Endothelial cell of umbilical vein (primary cell): Measurements from ENCODE around the gene PTPN20. TPM values are rescaled to one million over a fixed set of nuclear protein-coding genes. Genes with fewer than 3 reads are reported as not detected.

Experiments used
- BruUV-seq: library from RNA; stranded (reverse); fragments of 400-500 nt; replicated peaks from 2 replicates; lab custom pipeline; 2021; lab: Mats Ljungman, UMichigan
- CTCF ChIA-PET: fragments of 300-600, 350-600 bp; sonication (Branson Sonifier 250); formaldehyde crosslinking; loops from one replicate; lab custom pipeline; 2021; ENCODE audit warnings: antibody characterized with exemption, inconsistent platforms; lab: Charles Lee
- POLR2A ChIA-PET: fragments of 300-600, 350-600 bp; sonication (Branson Sonifier 250); formaldehyde crosslinking; loops from one replicate; lab custom pipeline; 2021; ENCODE audit warnings: antibody characterized with exemption, inconsistent platforms; lab: Charles Lee
- DNase-seq: peaks from one replicate; pipeline ENCODE4 v3.0.0-alpha.2; 2011; ENCODE audit warnings: low read depth, low spot score
- FAIRE-seq: peaks from 2 replicates; lab custom pipeline; 2011; peaks lifted over from hg19 to GRCh38; lab: Jason Lieb, UNC
- H2AFZ ChIP-seq: 2 replicates; pipeline ENCODE4 v1.6.0; 2012; ENCODE audit warnings: low read depth, low read length, control low read depth, inconsistent platforms
- H3K27ac ChIP-seq: 2 replicates; pipeline ENCODE4 v1.5.1; 2011; ENCODE audit warnings: low read depth, mild to moderate bottlenecking, control low read depth, low read length, moderate library complexity; ENCODE audit not compliant: insufficient read depth
- H3K27me3 ChIP-seq, 2 experiments: 2 replicates each; pipeline versions ENCODE4 v1.6.0 to v1.6.1; 2011; ENCODE audit warnings: low read length in 2 of 2, mixed read lengths in 1 of 2; ENCODE audit not compliant: control insufficient read depth in 2 of 2, insufficient read depth in 2 of 2
- H3K36me3 ChIP-seq, 2 experiments: 2 replicates in 1 of 2; 3 replicates in 1 of 2; pipeline ENCODE4 v1.5.1; 2011; ENCODE audit warnings: low read length in 2 of 2, mild to moderate bottlenecking in 1 of 2, moderate library complexity in 1 of 2; ENCODE audit not compliant: control insufficient read depth in 2 of 2, insufficient read depth in 2 of 2; ENCODE audit errors: extremely low read depth in 1 of 2
- H3K4me1 ChIP-seq: 3 replicates; pipeline ENCODE4 v1.5.1; 2011; ENCODE audit warnings: mild to moderate bottlenecking, low read length; ENCODE audit not compliant: control insufficient read depth, insufficient read depth; ENCODE audit errors: extremely low read depth
- H3K4me2 ChIP-seq: 2 replicates; pipeline ENCODE4 v1.6.1; 2011; ENCODE audit warnings: low read length, control low read depth, mixed read lengths; ENCODE audit not compliant: insufficient read depth
- H3K4me3 ChIP-seq, 3 experiments: fragments of 200-600 bp in 1 of 3; sonication (generic), shearing (Covaris generic) in 1 of 3; replicated peaks in 1 of 3; 2 replicates each; pipeline ENCODE4 v1.5.1; 2011 to 2016; ENCODE audit warnings: control low read depth in 3 of 3, low read length in 3 of 3, mild to moderate bottlenecking in 2 of 3, inconsistent platforms in 1 of 3, low read depth in 1 of 3, moderate library complexity in 1 of 3; ENCODE audit not compliant: insufficient read depth in 1 of 3
- H3K79me2 ChIP-seq: 2 replicates; pipeline ENCODE4 v1.6.0; 2012; ENCODE audit warnings: low read length, inconsistent platforms; ENCODE audit not compliant: control insufficient read depth, insufficient read depth
- H3K9ac ChIP-seq: replicated peaks from 2 replicates; pipeline ENCODE3; 2011; ENCODE audit warnings: low read length, control low read depth; ENCODE audit not compliant: insufficient read depth; ENCODE audit errors: extremely low read depth
- H3K9me1 ChIP-seq: replicated peaks from 3 replicates; pipeline ENCODE4 v1.6.0; 2011; ENCODE audit warnings: mild to moderate bottlenecking, low read length; ENCODE audit not compliant: control insufficient read depth, insufficient read depth; ENCODE audit errors: extremely low read depth
- H3K9me3 ChIP-seq: replicated peaks from 2 replicates; pipeline ENCODE4 v1.5.1; 2012; ENCODE audit warnings: low read length, inconsistent platforms; ENCODE audit not compliant: control insufficient read depth, insufficient read depth
- H4K20me1 ChIP-seq: replicated peaks from 2 replicates; pipeline ENCODE3; 2011; ENCODE audit warnings: mild to moderate bottlenecking, low read length; ENCODE audit not compliant: control insufficient read depth, insufficient read depth; ENCODE audit errors: extremely low read depth
- CTCF ChIP-seq, 2 donors: IDR thresholded peaks; 1 replicate in 1 of 2; 2 replicates in 1 of 2; pipeline ENCODE4 v1.5.1; 2011; ENCODE audit warnings: low read length in 2 of 2, mild to moderate bottlenecking in 2 of 2, moderate library complexity in 2 of 2, control low read depth in 1 of 2, inconsistent platforms in 1 of 2, low read depth in 1 of 2; ENCODE audit not compliant: insufficient read depth in 1 of 2; ENCODE audit errors: extremely low read depth in 1 of 2
- EZH2 ChIP-seq: IDR thresholded peaks from 2 replicates; pipeline ENCODE4 v1.6.1; 2012; ENCODE audit warnings: borderline replicate concordance, low read depth, mild to moderate bottlenecking, moderate library complexity, low read length, inconsistent platforms; ENCODE audit not compliant: severe bottlenecking
- FOS ChIP-seq: IDR thresholded peaks from 2 replicates; pipeline ENCODE4 v1.6.1; 2011; ENCODE audit warnings: mild to moderate bottlenecking, low read length, moderate library complexity, borderline replicate concordance; ENCODE audit not compliant: insufficient read depth
- JUN ChIP-seq: IDR thresholded peaks from 2 replicates; pipeline ENCODE4 v1.6.1; 2011; ENCODE audit warnings: borderline replicate concordance, low read depth; ENCODE audit not compliant: insufficient read length, insufficient read depth
- MAX ChIP-seq: IDR thresholded peaks from 2 replicates; pipeline ENCODE4 v1.6.1; 2011; ENCODE audit not compliant: insufficient read depth, insufficient read length
- POLR2AphosphoS5 ChIP-seq: IDR thresholded peaks from 2 replicates; pipeline ENCODE4 v1.6.1; 2012; ENCODE audit warnings: low read depth, mild to moderate bottlenecking, control low read depth, low read length, moderate library complexity; ENCODE audit not compliant: insufficient read depth
- dilution Hi-C: fragments of 300-500 bp; cut with MboI; formaldehyde crosslinking; loops from one replicate; pipeline ENCODE4 v1.15.0; 2019; ENCODE audit warnings: low sequenced_read_pairs; ENCODE audit not compliant: extremely low pct_ligation_motif_present
- intact Hi-C: fragments of 100-400 bp; cut with micrococcal nuclease; formaldehyde crosslinking; loops from one replicate; pipeline ENCODE4 v1.10.0; 2022
- polyA plus RNA-seq, 4 experiments: library from polyadenylated mRNA; depleted of rRNA in 3 of 4; stranded (reverse) in 3 of 4; unstranded in 1 of 4; fragments of >200 nt; gene quantifications; 2 replicates each; pipeline versions ENCODE4 v1.2.1 to v1.2.3, GENCODE V29; 2011 to 2012; ENCODE audit warnings: missing spikeins in 1 of 4
- total RNA-seq: library from RNA; stranded (reverse); gene quantifications from 2 replicates; pipeline ENCODE4 v1.2.3, GENCODE V29; 2021

The PTPN20 gene
- total and polyA plus RNA-seq, 2 donors (not counting 3 experiments of a cell fraction or from before 2014, with no cell fraction given), result 0.27 TPM; not detected in 1

- CTCF ChIA-PET, result interaction anchor here (0.6 to 2.8 kb wide), 23 partner anchors 8 to 293 kb away, joined by 3 to 192 read pairs (median 5); no protein-coding TSS in a partner anchor
- Histone ChIP-seq H3K9me1 (no peaks in the 10 kb centered on the region), H3K27me3 (no peaks in the 10 kb centered on the region), H2AFZ (no peak overlapping the region), H3K9me3 (no peaks in the 10 kb centered on the region), H3K79me2 (no peaks in the 10 kb centered on the region), H3K9ac (no peak overlapping the region), H3K4me2 (no peak overlapping the region), H4K20me1 (no peaks in the 10 kb centered on the region), H3K36me3 (no peaks in the 10 kb centered on the region), H3K27ac (no peak overlapping the region), H3K4me1 (no peaks in the 10 kb centered on the region), H3K4me3 (no peak overlapping the region)
- no peak for DNase-seq
- POLR2A ChIA-PET, result no interaction called here
- no peak for TF ChIP-seq MAX
- no peak for TF ChIP-seq EZH2
- TF ChIP-seq FOS, result no peak
- TF ChIP-seq POLR2AphosphoS5, result no peak
- dilution Hi-C loops, result no loop called here
- BruUV-seq, result no TSS peak
- intact Hi-C loops, result loop anchor here (1.0 kb wide), 2 partner anchors 265 to 293 kb away; no protein-coding TSS in a partner anchor
- no peak for FAIRE-seq
Measured at GRCh38 chr10:47047127-47047504, 135.9 kb downstream of the PTPN20 start.

GRCh38 chr10:47047577-47048525 lies 136.6 kb downstream of the PTPN20 start:
- Histone ChIP-seq H3K9me1 (no peaks in the 10 kb centered on the region), H3K9me3 (no peaks in the 10 kb centered on the region), H3K4me3 (no peak overlapping the region), H4K20me1 (no peaks in the 10 kb centered on the region), H3K79me2 (no peaks in the 10 kb centered on the region), H3K4me1 (no peaks in the 10 kb centered on the region), H3K9ac (no peak overlapping the region), H3K4me2 (no peak overlapping the region), H3K27ac (no peak overlapping the region), H3K27me3 (no peaks in the 10 kb centered on the region), H3K36me3 (no peaks in the 10 kb centered on the region), H2AFZ (no peak overlapping the region)
- BruUV-seq, result no TSS peak
- dilution Hi-C loops, result no loop called here
- ChIA-PET CTCF (interaction anchor here (0.6 to 2.8 kb wide), 25 partner anchors 8 to 293 kb away, joined by 3 to 192 read pairs (median 4); no protein-coding TSS in a partner anchor), POLR2A (no interaction called here)
- FAIRE-seq, result peak; percentile 79
- intact Hi-C loops, result loop anchor here (1.0 kb wide), 2 partner anchors 264 to 292 kb away; no protein-coding TSS in a partner anchor
- peak; percentile 46 for DNase-seq
- no peak for TF ChIP-seq JUN
- TF ChIP-seq CTCF (IDR thresholded peaks at IDR 0.05; ENCODE audit: extremely low read depth in 1 of 2, insufficient read depth in 1 of 2, low read depth in 1 of 2, low read length in 2 of 2), result peak; percentile 77 to 89
